ENCODE measurements around the gene USP6NL.

GRCh38 chr10:11610166-11610825, 1.2 kb downstream of the USP6NL start:
- TF ChIP-seq WRNIP1 (IDR thresholded peaks at IDR 0.05; ENCODE audit: borderline replicate concordance, low read depth, low read length) (no peak), CTCF (IDR thresholded peaks at IDR 0.05 in 2 of 3, conservative IDR thresholded peaks at IDR 0.05 in 1 of 3; ENCODE audit: control insufficient read depth in 2 of 3, extremely low read depth in 1 of 3, insufficient read depth in 1 of 3, low read depth in 3 of 3, low read length in 3 of 3) (no peak)

Measured in GM12878 (cell line).